GM12872 (cell line): Measurements from ENCODE around the gene ZCCHC2.

Source experiments
- TF ChIP-seq, protein P1 (sequence below): IDR thresholded peaks from 3 replicates; pipeline ENCODE4 v1.5.1; 2011; ENCODE audit warnings: low read depth, mild to moderate bottlenecking, low read length, moderate library complexity; ENCODE audit not compliant: insufficient read depth

The ZCCHC2 gene

DNA sequence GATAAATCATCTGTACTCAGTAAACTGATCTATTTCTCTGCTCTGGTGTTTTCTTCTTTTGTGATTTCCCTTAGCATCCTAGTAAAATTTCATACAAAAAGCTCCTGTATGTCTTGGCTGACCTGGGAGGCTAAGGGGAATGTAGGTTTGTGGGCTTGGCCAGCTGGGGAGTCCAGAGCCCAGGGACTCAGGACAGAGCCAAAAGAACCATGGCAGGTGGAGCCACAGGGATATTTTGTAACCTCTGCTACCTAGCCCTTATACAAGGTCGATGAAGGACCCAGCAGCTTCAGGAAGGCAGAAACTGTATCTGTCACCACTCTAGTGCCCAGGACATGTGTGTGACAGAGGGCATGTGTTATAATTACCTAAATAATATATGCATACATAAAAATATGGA, 22.7 kb upstream of the ZCCHC2 start:
- TF ChIP-seq, protein P1, sequence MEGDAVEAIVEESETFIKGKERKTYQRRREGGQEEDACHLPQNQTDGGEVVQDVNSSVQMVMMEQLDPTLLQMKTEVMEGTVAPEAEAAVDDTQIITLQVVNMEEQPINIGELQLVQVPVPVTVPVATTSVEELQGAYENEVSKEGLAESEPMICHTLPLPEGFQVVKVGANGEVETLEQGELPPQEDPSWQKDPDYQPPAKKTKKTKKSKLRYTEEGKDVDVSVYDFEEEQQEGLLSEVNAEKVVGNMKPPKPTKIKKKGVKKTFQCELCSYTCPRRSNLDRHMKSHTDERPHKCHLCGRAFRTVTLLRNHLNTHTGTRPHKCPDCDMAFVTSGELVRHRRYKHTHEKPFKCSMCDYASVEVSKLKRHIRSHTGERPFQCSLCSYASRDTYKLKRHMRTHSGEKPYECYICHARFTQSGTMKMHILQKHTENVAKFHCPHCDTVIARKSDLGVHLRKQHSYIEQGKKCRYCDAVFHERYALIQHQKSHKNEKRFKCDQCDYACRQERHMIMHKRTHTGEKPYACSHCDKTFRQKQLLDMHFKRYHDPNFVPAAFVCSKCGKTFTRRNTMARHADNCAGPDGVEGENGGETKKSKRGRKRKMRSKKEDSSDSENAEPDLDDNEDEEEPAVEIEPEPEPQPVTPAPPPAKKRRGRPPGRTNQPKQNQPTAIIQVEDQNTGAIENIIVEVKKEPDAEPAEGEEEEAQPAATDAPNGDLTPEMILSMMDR = no peak

DNA sequence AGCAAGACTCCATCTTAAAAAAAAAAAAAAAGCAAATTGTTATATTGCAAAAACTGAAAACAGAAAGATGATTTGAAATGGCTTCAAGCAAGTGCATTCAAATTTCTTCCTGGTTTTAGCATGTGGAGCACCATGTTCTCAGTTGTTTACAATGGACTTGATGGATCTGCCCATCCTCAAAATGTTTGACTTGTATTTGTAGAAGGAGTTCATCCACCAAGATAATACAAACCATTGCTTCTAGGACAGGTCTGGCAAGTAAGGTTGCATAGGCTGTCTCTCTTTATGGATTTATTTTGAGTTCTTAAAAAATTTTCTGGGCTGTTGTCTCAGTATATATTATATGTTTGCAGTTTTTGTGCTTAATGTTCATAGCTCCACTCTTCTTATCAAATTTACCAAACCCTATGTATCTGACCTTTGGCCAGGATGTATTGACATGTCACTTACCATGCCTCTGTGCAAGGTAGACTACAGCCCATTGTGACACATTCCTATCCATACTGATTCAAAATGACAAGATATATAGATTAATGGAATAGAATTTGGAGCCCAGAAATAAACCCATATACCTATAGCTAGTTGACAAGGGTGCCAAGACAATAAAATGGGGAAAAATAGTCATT, 21.7 kb upstream of the ZCCHC2 start:
- TF ChIP-seq, protein P1 = no peak

DNA sequence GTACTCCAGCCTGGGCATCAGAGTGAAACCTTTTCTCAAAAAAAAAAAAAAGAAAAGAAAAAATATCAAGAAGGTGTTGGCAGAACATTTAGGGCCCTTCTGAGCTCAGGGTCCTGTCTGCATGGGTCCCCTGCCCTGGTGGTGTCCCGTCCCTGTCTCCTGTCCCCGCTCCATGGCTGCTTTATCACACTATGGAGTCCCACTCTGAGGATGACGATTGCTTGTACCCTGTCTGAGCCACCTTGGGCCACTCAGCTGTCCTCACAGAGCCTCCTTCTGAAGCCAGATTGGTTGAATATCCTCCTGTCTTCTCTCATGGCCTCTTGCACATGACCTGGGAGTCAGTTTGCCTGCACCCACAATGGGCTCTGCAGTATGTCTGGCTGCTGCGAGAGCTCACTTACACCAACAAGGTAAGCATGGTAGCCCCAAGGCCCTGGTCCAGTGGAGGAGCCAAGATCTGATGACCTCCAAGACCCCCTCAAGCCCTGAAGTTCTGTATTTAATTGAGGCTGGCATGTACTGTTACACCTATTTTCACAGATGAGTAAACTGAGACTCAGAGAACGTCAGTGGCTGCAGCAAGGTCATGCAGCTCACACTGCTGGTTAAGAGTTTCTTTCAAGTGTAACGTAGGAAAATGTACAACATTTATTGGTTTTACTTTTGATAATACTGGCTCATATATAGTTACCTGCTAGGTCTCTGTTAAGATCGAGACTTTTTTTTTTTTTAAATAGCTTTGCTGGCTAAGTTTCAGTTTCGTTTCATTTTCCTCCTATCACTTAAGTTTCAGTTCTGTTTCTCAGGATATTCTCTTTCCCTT, 16.9 kb upstream of the ZCCHC2 start:
- TF ChIP-seq, protein P1 = no peak

DNA sequence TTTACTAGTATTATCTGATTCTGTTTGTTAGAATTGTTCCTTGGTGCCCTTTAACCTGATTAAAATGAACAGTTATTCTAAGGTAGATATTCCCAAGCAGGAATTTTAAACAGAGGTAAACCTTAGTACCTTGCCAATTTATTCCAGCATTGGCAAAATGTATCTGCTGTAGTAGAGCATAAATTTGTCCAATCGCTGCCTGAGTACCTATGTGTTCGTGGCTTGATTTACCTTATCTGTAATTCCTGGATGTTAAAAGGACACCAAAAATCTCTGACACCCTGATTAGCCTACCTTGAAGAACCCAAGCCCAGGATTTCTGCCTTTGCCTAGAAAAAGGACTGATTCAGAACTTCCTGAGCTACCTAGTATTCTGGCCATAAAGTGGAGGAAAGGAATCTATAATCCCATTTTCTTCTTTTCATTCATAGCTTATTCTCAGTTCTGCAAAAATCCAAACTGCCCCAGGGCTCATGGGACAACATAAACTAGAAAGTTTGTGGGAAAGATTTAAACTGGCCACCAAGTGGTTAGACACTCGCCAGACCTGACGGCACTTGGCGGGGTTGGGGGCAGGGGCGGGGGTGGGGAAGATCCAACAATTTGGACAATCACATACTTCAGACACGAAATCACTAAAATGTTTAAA, 16.2 kb upstream of the ZCCHC2 start:
- TF ChIP-seq, protein P1 = no peak

DNA sequence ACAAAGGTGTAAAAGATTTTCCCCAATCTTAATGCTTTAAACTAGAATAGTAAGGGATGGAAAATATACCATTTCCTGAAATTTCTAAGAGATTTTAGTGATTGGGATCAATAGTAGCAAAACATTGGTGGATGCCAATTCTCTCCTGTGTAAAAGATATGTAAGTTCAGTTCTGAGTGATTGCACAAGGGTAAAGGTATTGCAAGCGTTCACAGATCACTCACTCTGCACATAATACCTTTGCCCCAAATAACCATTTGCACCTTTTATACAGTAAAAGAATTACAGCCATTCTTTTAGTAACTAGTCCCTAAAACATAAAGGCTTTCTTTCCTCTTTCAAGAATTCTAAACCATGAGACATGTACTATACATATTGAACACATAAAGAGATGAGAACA, 13.0 kb upstream of the ZCCHC2 start:
- TF ChIP-seq, protein P1 = no peak

DNA sequence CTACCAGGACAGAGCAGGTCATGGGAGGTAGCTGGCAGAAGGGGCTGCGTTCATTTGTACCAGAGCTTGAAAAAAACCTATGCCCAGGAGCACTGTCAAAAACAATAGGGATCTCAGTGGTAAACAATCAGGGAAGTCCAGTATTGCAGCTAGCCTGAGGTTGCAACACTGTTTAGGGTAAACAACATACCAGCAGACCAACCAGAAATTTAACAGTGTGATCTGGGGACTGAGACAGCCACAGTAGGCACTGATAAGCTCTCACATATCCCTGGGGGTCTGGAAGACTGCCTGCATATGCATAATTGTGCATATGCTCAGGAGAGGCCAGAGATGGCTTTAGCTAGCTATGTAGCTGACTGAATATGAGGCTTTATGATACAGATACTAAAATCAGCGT, 12.0 kb upstream of the ZCCHC2 start:
- TF ChIP-seq, protein P1 = no peak

DNA sequence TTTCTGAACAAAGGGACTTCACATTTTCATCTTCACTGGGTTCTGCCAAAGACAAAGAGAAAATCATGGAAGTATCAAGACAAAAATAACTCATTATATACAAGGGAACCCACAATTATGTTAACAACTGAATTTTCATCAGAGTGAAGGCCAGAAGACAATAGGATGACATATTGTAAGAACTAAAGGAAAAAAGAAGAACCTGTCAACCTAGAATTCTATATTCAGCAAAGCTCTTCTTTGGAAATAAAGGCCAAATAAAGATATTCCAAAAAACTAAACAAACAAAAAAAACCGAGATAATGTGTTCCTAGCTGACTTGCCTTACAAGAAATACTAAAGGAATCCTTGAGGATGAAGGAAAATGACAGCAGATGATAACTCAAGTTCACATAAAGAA, 10.3 kb upstream of the ZCCHC2 start:
- TF ChIP-seq, protein P1 = no peak
